HEK293T (cell line): ENCODE results near the gene TRAPPC2.

ENCODE experiments used
- ARNT ChIP-seq: fragments of 450-650 bp; IDR thresholded peaks from 2 replicates; pipeline ENCODE4 v1.6.1; 2017; ENCODE audit warnings: mild to moderate bottlenecking
- FOXA1 ChIP-seq: fragments of 450-650 bp; IDR thresholded peaks from 2 replicates; pipeline ENCODE4 v1.6.1; 2016; ENCODE audit warnings: mild to moderate bottlenecking
- SP1 ChIP-seq: fragments of 450-650 bp; IDR thresholded peaks from 2 replicates; pipeline ENCODE4 v1.6.1; 2017
- SUZ12 ChIP-seq: fragments of 450-650 bp; IDR thresholded peaks from 2 replicates; pipeline ENCODE4 v1.6.1; 2016; ENCODE audit warnings: mild to moderate bottlenecking

DNA sequence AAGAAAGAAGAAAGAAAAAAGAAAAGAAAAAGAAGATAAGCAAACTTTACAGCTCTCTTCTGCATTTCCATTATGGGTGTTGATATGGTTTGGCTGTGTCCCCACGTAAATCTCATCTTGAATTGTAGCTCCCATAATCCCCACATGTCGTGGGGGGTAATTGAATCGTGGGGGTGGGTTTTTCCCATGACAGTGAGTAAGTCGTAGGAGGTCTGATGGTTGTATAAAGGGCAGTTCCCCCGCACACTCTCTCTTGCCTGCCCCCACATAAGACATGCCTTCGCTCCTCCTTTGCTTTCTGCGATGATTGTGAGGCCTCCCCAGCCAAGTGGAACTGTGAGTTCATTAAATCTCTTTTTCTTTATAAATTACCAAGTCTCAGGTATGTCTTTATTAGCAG is 52.8 kb downstream of the TRAPPC2 start:
- no peak for TF ChIP-seq ARNT
- TF ChIP-seq SUZ12: no peak
- no peak for TF ChIP-seq FOXA1
- TF ChIP-seq SP1: no peak
